Astrocyte (in vitro differentiated cells and primary cell): ENCODE measurements around the gene CC2D1B.

Experiments used
- CTCF ChIP-seq: IDR thresholded peaks from 2 replicates; pipeline ENCODE4 v1.5.1; 2011; ENCODE audit warnings: low read depth, mild to moderate bottlenecking, inconsistent platforms, low read length, moderate library complexity; ENCODE audit not compliant: insufficient read depth
- EZH2 ChIP-seq: IDR thresholded peaks from 2 replicates; pipeline ENCODE4 v1.6.1; 2012; ENCODE audit warnings: mild to moderate bottlenecking, low read length, inconsistent platforms; ENCODE audit not compliant: insufficient read depth

- no peak for TF ChIP-seq EZH2
- peak; percentile 54 for TF ChIP-seq CTCF
These were observed 38.3 kb upstream of the CC2D1B start, which contains the start of the genes ORC1 and PRPF38A for GRCh38 chr1:52404116-52404974.
